Measurements from ENCODE around the gene NET1.
A peak's percentile ranks its signal among the peaks of the same experiment; 100 is the strongest.

The NET1 gene

DNA sequence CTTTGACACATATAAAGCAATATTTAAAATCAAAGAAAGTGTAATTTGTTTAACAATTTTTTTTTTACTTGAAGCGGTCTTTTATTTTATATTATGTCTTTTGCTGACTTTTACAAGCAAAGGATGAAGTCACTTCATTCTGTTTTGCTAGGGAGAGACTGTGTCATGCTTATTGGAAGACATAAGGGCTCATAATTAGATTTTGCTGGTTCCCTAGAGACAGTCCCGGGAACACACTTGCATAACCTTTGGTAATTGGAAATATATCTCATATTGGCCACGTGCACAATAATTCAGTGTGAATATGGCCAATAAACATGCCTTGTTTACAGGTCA lies 448 bp upstream of the NET1 start:
- TF ChIP-seq, protein P1, sequence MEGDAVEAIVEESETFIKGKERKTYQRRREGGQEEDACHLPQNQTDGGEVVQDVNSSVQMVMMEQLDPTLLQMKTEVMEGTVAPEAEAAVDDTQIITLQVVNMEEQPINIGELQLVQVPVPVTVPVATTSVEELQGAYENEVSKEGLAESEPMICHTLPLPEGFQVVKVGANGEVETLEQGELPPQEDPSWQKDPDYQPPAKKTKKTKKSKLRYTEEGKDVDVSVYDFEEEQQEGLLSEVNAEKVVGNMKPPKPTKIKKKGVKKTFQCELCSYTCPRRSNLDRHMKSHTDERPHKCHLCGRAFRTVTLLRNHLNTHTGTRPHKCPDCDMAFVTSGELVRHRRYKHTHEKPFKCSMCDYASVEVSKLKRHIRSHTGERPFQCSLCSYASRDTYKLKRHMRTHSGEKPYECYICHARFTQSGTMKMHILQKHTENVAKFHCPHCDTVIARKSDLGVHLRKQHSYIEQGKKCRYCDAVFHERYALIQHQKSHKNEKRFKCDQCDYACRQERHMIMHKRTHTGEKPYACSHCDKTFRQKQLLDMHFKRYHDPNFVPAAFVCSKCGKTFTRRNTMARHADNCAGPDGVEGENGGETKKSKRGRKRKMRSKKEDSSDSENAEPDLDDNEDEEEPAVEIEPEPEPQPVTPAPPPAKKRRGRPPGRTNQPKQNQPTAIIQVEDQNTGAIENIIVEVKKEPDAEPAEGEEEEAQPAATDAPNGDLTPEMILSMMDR (IDR thresholded peaks at IDR 0.05; ENCODE audit: low read depth, low read length): no peak
- in situ Hi-C loops (cut with HindIII; ENCODE audit: low sequenced_read_pairs): no loop called here
- H3K4me3 ChIP-seq (ENCODE audit: low read depth, low read length): peak overlapping the region; percentile 61
- DNase-seq (ENCODE audit: low read depth, low spot score): no peak

DNA sequence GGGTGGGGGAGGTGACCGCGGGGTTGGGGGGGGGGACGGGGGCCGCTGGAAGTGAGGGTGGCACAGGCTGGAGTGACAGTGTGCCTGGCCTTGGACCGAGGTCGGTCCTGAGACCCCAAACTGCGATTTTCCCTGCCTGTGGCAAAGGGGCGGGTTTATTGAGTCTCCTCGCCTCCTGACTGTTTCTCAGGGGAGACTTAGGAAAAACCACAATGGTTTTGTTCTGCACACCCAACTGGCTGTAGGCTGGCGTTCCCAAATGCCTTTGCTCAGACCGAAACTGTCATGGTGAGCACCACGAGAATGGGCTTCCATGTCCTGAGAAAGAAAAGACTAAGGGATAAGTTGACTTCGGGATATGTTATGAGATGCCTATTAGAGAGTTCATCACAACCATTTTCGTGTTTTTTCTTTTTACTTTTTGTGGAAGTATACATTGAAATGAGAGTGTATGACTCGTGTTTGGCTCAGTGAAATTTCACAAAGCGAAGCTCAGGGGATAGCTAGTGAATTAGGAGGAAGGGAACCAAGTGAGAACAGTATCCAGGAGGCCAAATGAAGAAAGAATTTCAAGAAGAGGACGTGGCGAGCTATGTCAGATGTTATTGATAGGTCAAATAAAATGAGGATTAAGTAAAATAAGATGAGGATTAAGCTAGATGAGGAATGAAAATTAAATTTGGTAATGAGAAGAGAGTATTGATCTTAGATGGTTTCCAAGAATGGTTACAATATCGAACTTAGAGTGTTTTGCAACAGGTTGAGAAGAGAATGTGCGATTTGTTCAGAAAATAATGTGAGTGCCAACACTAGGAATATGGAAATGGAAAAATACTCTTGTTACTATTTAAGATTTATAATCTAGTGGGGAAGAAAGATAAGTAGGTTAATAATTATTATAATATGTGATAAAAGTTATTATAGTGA lies 918 bp downstream of the NET1 start:
- DNase-seq (ENCODE audit: low read depth, low spot score): peak; percentile 52
- TF ChIP-seq, protein P1 (IDR thresholded peaks at IDR 0.05; ENCODE audit: low read depth, low read length): no peak
- H3K4me3 ChIP-seq (ENCODE audit: low read depth, low read length): peak overlapping the region; percentile 61
- in situ Hi-C loops (cut with HindIII; ENCODE audit: low sequenced_read_pairs): no loop called here

DNA sequence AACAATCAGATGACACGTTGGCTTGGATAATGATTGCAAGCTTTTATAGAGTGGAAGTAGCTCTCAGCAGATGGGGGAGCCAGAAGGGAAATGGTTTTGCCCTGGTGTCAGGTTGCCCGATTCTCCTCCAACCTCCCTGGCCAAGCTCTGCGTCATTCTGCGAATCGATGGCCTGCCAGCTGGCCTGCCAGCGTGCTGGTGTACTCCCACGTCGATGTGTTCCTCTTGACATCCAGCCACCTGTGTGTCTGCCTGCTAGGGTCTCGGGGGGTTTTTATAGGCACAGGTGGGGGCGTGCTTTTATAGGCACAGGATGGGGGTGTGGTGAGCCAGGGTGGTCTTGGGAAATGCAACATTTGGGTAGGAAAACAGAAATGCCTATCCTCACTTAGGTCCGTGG lies 4.6 kb downstream of the NET1 start:
- TF ChIP-seq, protein P1 (IDR thresholded peaks at IDR 0.05; ENCODE audit: low read depth, low read length): no peak
- H3K4me3 ChIP-seq (ENCODE audit: low read depth, low read length): no peak overlapping the region
- no peak for DNase-seq (ENCODE audit: low read depth, low spot score)
- in situ Hi-C loops (cut with HindIII; ENCODE audit: low sequenced_read_pairs): no loop called here

DNA sequence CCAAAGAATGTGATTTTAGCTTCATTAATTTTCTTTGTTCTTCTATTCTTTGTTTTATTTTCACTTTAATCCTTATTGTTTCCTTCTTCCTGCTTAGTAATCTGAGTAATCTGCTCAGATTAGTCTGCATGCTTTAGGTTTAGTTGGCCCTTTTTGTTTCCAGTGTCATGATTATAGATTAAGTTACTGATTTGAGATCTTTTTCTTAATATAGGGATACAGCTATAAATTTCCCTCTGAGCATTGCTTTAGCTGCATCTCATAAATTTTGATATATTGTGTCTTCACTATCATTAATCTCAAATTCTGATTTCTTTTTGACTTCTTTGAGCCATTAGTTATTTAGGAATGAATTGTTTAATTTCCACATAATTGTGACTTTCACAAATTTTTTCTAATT lies 6.2 kb downstream of the NET1 start:
- TF ChIP-seq, protein P1 (IDR thresholded peaks at IDR 0.05; ENCODE audit: low read depth, low read length): no peak
- DNase-seq (ENCODE audit: low read depth, low spot score): no peak
- no peak overlapping the region for H3K4me3 ChIP-seq (ENCODE audit: low read depth, low read length)
- in situ Hi-C loops (cut with HindIII; ENCODE audit: low sequenced_read_pairs): no loop called here

DNA sequence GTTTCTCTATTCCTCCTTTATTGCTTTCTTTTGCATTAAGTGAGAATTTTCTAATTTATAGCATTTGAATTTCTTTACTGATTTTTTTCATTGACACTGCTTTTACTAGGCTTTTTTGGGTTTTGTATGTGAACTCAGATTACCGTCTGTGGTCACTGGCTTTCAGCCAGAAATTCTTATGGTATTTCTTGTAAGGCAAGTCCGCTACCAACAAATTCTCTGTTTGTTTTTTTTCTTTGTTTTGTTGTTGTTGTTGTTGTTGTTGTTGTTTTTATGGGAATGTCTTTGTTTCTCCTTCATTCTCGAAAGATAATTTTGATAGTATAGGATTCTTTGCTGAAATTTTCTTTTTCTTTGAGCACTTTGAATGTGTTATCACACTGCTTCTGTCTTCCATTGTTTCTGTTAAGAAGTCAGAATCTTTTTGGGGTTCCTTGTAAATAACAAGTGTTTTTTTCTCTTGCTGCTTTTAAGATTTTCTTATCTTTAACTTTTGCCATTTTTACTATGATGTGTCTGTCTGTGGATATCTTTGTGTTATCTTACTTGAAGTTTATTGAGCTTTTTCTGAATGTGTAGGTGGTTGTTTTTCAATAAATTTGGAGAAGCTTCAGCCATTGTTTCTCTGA lies 7.2 kb downstream of the NET1 start:
- H3K4me3 ChIP-seq (ENCODE audit: low read depth, low read length): no peak overlapping the region
- DNase-seq (ENCODE audit: low read depth, low spot score): peak; percentile 33
- in situ Hi-C loops (cut with HindIII; ENCODE audit: low sequenced_read_pairs): no loop called here
- TF ChIP-seq, protein P1 (IDR thresholded peaks at IDR 0.05; ENCODE audit: low read depth, low read length): no peak

DNA sequence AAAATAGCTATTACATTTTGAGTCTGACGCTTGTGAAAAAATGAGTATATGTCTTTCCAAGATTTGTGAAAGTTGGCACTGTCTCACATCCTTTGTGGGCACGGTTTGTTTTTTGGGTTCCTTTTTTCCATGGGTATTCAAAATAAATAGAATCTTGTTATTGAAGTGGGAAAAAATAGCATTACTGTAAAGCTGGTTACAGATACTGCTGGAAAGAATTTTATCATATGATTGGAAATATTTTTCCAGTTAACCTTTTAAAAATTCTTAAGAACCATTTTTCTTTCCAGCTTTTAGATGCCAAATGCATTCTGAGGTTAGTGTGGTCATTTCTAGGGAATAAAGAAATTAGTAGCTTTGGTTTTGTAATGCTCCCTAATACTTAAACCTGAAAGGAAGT lies 11.4 kb downstream of the NET1 start:
- TF ChIP-seq, protein P1 (IDR thresholded peaks at IDR 0.05; ENCODE audit: low read depth, low read length): no peak
- H3K4me3 ChIP-seq (ENCODE audit: low read depth, low read length): no peak overlapping the region
- in situ Hi-C loops (cut with HindIII; ENCODE audit: low sequenced_read_pairs): no loop called here
- no peak for DNase-seq (ENCODE audit: low read depth, low spot score)
